Epithelial cell of esophagus (primary cell): Measurements from ENCODE around the gene GK.

Experiments used
- DNase-seq: peaks from one replicate; pipeline ENCODE4 v3.0.0; 2010; ENCODE audit warnings: low read depth
- H3K4me3 ChIP-seq: 2 replicates; pipeline ENCODE4 v1.5.1; 2011; ENCODE audit warnings: mild to moderate bottlenecking, low read length, control low read depth
- CTCF ChIP-seq: IDR thresholded peaks from 2 replicates; pipeline ENCODE4 v1.5.1; 2011; ENCODE audit warnings: low read depth, mild to moderate bottlenecking, low read length, control low read depth, inconsistent platforms; ENCODE audit not compliant: insufficient read depth; ENCODE audit errors: missing control alignments

The GK gene

DNA sequence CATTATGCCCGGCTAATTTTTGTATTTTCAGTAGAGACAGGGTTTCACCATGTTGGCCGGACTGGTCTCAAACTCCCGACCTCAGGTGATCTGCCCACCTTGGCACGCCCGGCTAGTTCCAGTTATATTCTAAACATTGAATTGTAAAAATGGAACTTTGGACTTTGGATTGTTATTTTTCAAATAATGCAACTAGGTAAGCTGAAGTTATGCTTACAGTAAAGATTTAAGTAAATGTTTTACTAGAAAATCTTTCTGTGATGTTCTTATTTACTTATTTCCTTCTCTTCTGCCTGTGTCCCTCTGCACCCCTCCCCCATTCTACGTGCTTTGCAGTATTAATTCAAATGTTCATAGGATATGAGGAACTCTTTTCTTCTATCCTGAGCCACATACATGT lies 26.1 kb downstream of the GK start:
- DNase-seq: no peak
- no peak overlapping the region for H3K4me3 ChIP-seq
- no peak for TF ChIP-seq CTCF

DNA sequence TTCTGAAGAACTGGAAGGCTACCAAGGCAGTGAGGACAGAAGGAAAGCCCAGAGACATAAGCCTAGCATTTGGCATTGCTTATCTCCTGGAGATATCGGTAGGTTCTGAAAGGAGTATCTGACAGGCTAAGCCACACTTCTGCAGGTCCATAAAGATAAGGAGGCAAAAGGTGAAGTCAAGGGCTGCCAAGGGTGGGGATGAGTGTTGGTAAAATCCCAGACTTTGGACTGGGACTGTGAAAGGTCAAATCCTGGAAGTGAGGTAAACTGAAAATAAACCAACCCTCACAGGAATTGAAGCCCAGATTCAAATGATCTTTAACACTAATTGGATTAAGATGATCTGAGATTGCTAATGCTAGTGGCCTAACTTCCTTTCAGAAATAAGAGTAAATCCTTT lies 27.4 kb downstream of the GK start:
- no peak overlapping the region for H3K4me3 ChIP-seq
- DNase-seq: no peak
- TF ChIP-seq CTCF: no peak

- TF ChIP-seq CTCF: no peak
- no peak for DNase-seq
- H3K4me3 ChIP-seq: no peak overlapping the region
Observed at GRCh38 chrX:30688641-30689040, 35.4 kb downstream of the GK start.

DNA sequence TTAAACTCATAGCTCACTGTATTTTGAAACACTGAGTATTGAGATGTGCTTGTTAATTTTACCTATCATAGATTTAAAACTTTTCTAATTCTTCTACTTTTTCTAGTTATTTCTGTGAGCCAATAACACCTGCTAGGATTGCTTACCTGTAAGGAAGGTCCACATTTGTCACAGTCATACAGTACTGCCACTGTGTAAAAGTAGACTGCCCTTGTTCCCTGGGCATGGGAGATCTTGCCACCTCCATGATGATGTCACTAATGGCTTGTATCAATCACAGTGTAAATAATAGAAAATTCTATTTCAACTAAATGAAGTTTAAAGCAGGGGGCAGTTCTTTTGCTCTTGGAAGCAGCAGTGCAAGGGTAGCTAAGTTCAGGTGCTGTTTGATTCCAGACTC lies 35.9 kb downstream of the GK start:
- no peak for DNase-seq
- no peak overlapping the region for H3K4me3 ChIP-seq
- TF ChIP-seq CTCF: no peak

DNA sequence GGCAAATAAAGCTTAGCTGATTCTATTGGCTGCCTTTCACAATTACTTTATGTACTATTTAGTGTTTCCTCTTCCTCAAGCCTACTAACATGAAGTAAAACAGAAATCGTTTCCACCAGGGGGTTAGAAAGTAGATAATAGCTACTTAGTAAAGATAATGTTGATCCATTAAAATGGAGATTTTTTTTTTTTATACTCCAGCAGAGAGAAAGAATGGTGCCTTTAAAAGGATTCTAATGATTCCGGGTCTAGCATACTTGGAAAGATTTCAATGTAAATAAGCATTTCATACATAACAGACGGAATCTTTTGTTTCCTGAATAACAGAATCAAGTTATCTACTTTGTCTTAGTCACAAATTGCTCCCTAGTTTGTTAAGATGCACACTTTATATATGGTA lies 37.1 kb downstream of the GK start:
- no peak for DNase-seq

DNA sequence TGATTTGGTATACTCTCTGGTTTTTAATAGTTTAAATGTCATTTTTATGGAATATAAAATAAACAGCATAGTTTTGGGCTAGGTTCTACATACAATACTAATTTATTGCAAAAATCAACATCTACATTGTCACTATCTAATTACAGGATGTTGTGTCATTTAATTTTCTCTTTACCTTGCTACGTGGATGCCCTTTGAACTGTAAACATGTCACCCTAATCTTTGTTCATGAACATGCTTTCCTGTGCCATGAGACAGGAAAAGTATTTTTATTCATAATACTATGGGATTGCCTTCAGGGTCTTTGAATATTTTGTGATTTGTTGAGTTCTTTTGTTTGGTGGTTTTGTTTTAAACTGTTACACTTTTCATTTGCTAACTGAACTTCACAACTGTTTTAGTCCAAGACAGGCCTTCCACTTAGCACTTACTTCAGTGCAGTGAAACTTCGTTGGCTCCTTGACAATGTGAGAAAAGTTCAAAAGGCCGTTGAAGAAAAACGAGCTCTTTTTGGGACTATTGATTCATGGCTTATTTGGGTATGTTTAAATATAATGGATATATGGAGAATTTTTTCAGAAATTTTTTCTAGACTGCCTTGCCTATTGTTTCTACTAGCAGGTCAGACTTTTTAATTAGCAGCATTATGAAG lies 40.9 kb downstream of the GK start:
- DNase-seq: no peak
- no peak overlapping the region for H3K4me3 ChIP-seq
- no peak for TF ChIP-seq CTCF

More for the DNA sequence above, 37.1 kb downstream of the GK start:
- H3K4me3 ChIP-seq: no peak overlapping the region
- TF ChIP-seq CTCF: no peak

DNA sequence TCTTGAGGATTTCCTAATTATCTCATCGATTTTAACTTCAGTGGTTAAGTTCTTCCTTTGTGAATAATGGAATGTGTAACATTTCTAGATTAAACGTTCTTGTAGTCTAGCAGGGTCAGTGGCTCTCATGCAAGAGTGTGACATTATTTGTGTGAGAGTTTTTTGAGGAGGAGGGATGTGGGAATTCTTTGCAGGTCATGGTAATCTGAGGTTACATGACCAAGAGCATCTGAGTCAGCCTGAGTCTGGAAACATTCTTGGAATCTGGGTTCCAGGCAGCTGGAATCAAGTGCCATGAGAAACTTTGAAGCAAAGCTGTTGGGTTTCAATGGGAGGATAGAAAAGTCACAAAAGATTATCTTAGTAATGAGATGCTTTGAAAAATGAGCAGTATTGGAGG lies 49.5 kb downstream of the GK start:
- TF ChIP-seq CTCF: no peak
- H3K4me3 ChIP-seq: no peak overlapping the region
- no peak for DNase-seq
